ENCODE data around the gene MDFI. TPM values are rescaled to one million over a fixed set of nuclear protein-coding genes. Genes with fewer than 3 reads are reported as not detected.

The MDFI gene
- total RNA-seq, 1 donor from 2014 or later: 7.9 TPM

DNA sequence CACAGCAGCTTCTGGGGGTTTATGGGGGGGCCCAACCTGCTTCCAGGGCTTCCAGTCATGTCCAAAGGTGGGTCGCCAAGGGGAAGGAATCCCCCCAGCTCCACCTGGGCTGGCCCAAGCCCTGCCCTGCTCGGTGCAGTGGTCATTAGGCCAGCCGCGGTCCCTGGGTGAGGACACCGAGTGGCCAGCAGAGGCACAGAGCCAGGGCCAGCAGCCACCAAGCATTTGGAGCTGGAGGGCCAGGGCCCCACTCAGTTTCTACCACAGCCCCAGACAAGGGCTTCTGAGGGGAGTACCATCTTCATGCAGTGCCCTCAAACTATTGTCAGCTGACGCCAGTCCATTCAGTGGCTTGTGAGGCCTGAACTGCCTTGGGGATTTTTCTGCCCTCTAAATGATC, 57.6 kb downstream of the MDFI start:
- H3K4me3 Mint-ChIP-seq (ENCODE audit: unreplicated experiment): no peak overlapping the region
- no peaks in the 10 kb centered on the region for H3K4me1 Mint-ChIP-seq (ENCODE audit: low read depth, unreplicated experiment)
- H3K36me3 Mint-ChIP-seq (ENCODE audit: unreplicated experiment): no peaks in the 10 kb centered on the region
- H3K27me3 Mint-ChIP-seq (ENCODE audit: unreplicated experiment): peaks cover 6% of the 10 kb centered on the region
- TF ChIP-seq CTCF (IDR thresholded peaks at IDR 0.05; ENCODE audit: partially characterized antibody, unreplicated experiment): no peak
- H3K9me3 Mint-ChIP-seq (ENCODE audit: unreplicated experiment): peaks cover 2% of the 10 kb centered on the region
- no peak for DNase-seq
- no peak overlapping the region for H3K27ac Mint-ChIP-seq (ENCODE audit: unreplicated experiment)

DNA sequence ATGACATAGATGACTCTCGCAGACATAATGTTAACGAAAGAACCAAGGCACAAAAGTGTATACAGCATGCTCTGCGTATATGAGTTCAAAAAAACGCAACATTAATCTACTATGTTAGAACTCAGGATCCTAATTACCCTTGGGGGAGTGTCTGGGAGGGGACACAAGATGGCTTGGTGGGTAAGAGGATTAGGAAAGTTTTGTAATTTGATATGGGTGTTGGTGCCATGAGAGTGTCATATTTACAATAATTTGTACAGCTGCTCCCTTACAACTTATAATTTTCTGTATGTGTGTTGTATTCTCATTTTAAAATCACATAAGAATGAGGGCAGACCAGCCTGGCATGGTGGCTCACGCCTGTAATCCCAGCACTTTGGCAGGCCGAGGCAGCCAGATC, 58.5 kb downstream of the MDFI start:
- Mint-ChIP-seq H3K36me3 (ENCODE audit: unreplicated experiment) (no peaks in the 10 kb centered on the region), H3K4me1 (ENCODE audit: low read depth, unreplicated experiment) (peaks cover 2% of the 10 kb centered on the region), H3K27me3 (ENCODE audit: unreplicated experiment) (peaks cover 9% of the 10 kb centered on the region), H3K9me3 (ENCODE audit: unreplicated experiment) (peaks cover 2% of the 10 kb centered on the region), H3K27ac (ENCODE audit: unreplicated experiment) (no peak overlapping the region), H3K4me3 (ENCODE audit: unreplicated experiment) (no peak overlapping the region)
- DNase-seq: no peak
- no peak for TF ChIP-seq CTCF (IDR thresholded peaks at IDR 0.05; ENCODE audit: partially characterized antibody, unreplicated experiment)

GRCh38 chr6:41697861-41698781, 59.9 kb downstream of the MDFI start:
- TF ChIP-seq CTCF (IDR thresholded peaks at IDR 0.05; ENCODE audit: partially characterized antibody, unreplicated experiment): no peak
- Mint-ChIP-seq H3K27ac (ENCODE audit: unreplicated experiment) (no peak overlapping the region), H3K27me3 (ENCODE audit: unreplicated experiment) (peaks cover 6% of the 10 kb centered on the region), H3K4me3 (ENCODE audit: unreplicated experiment) (no peak overlapping the region), H3K9me3 (ENCODE audit: unreplicated experiment) (peaks cover 2% of the 10 kb centered on the region), H3K36me3 (ENCODE audit: unreplicated experiment) (no peaks in the 10 kb centered on the region), H3K4me1 (ENCODE audit: low read depth, unreplicated experiment) (peaks cover 2% of the 10 kb centered on the region)
- DNase-seq: no peak

GRCh38 chr6:41699063-41699462, 60.8 kb downstream of the MDFI start:
- Mint-ChIP-seq H3K9me3 (ENCODE audit: unreplicated experiment) (peaks cover 2% of the 10 kb centered on the region), H3K4me3 (ENCODE audit: unreplicated experiment) (no peak overlapping the region)
- TF ChIP-seq CTCF (IDR thresholded peaks at IDR 0.05; ENCODE audit: partially characterized antibody, unreplicated experiment): no peak

More at GRCh38 chr6:41699063-41699462, 60.8 kb downstream of the MDFI start:
- Mint-ChIP-seq H3K36me3 (ENCODE audit: unreplicated experiment) (no peaks in the 10 kb centered on the region), H3K27ac (ENCODE audit: unreplicated experiment) (no peak overlapping the region), H3K27me3 (ENCODE audit: unreplicated experiment) (peaks cover 8% of the 10 kb centered on the region), H3K4me1 (ENCODE audit: low read depth, unreplicated experiment) (peaks cover 2% of the 10 kb centered on the region)
- DNase-seq: no peak
